Rectal smooth muscle tissue (tissue), 1 donor: ENCODE measurements around the gene EGR2.
"Not testable (repeated sequence)": the region's sequence is repeated elsewhere in the genome, so short reads cannot be mapped to it uniquely, and the experiment has no call there.

Source experiments
- H3K27ac ChIP-seq: one replicate; pipeline ENCODE4 v1.7.0; 2013; ENCODE audit warnings: low read depth, low read length, inconsistent platforms
- H3K27me3 ChIP-seq: one replicate; pipeline ENCODE4 v1.7.0; 2013; ENCODE audit warnings: low read length; ENCODE audit not compliant: control insufficient read depth, insufficient read depth
- H3K36me3 ChIP-seq: one replicate; pipeline ENCODE4 v1.7.0; 2013; ENCODE audit warnings: low read length; ENCODE audit not compliant: control insufficient read depth, insufficient read depth
- H3K4me1 ChIP-seq: one replicate; pipeline ENCODE4 v1.7.0; 2013; ENCODE audit warnings: low read length; ENCODE audit not compliant: control insufficient read depth, insufficient read depth
- H3K4me3 ChIP-seq: one replicate; pipeline ENCODE4 v1.7.0; 2013; ENCODE audit warnings: low read length
- H3K9ac ChIP-seq: one replicate; pipeline ENCODE4 v1.7.0; 2013; ENCODE audit warnings: low read length

EGR2 gene

GRCh38 chr10:62804356-62805230 lies 11.6 kb downstream of the EGR2 start, which contains the start of gene ADO:
ADO (plus strand) TSS chr10:62804720; CDS start chr10:62805060, 340 bp downstream.
- peaks cover 20% of the 10 kb centered on the region for H3K4me1 ChIP-seq
- peak within 1 kb of the TSS; percentile 92 for H3K9ac ChIP-seq
- peak within 1 kb of the TSS; percentile 97 for H3K27ac ChIP-seq
- no peaks in the 10 kb centered on the region for H3K36me3 ChIP-seq
- H3K4me3 ChIP-seq, result peak within 1 kb of the TSS; percentile 96
- H3K27me3 ChIP-seq, result no peaks in the 10 kb centered on the region

DNA sequence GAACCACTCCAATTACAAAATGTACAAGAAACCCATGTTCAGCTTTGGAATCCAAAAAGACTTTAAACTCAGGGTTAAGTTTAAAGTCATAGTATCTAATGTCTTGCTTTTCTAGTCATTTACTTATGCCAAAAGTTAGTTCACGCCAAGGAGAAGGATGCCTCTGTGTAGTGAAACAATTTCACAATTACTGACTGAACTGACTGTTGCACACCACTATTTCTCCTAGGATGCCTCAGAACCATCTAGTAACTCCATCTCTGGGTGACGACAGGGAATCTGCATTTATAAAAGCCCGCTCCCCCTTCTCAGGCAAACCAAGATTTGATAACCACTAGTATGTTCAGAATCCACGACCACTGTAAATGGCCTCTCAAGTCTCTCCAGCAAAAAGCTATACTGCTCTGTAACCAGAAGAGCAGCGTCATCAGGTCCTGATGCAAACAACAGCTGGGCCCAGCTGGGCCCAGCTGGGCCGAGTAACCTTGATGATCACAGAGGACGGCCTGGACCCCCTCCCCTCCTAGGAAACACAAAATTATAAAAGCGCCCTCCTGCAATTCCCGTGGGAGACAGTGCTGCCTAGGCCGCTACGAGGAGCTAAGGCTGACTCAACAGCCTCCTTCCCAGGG lies 12.3 kb downstream of the EGR2 start:
- H3K27me3 ChIP-seq, result no peaks in the 10 kb centered on the region
- peak overlapping the region; percentile 96 for H3K4me3 ChIP-seq
- H3K9ac ChIP-seq, result peak overlapping the region; percentile 92
- H3K4me1 ChIP-seq, result peaks cover 20% of the 10 kb centered on the region
- H3K27ac ChIP-seq, result peak overlapping the region; percentile 97
- no peaks in the 10 kb centered on the region for H3K36me3 ChIP-seq

DNA sequence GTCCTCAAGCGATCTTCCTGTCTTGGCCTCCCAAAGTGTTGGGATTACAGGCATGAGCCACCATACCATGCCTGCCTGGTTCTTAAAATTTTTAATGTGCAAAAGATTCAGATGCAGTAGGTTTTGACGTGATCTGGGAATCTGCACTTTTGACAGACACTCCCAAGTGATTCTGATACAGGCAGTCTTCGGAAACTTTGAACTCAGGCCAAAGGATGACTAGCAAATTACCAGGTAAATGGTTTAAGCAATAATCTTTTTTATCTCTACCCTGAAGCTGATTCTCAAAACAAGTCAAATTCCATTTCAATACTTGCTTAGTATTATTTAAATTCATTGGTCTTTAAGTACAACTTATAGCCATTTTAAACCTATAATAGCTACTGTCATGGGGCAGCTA lies 14.3 kb downstream of the EGR2 start:
- Histone ChIP-seq H3K9ac (no peak overlapping the region), H3K4me1 (peaks cover 14% of the 10 kb centered on the region), H3K36me3 (no peaks in the 10 kb centered on the region), H3K27ac (no peak overlapping the region), H3K4me3 (no peak overlapping the region), H3K27me3 (no peaks in the 10 kb centered on the region)

DNA sequence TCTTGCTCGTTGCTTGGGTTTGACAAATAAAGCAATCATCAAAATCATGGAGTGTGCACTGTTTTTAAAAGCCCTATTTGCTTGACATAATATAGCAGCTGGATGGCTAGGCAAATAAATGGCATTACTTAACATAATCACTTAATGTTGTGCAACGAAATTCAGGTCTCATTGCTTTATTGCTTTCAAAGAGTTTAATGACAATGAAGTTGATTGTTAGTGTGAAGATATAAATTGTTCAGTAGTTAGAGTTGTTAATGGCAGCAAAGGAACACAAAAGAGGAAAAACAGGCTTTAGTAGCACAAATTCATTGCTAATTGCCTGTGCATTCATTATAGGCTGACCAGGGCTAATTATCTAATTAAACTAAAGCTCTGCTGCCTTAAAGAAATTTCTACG lies 19.3 kb downstream of the EGR2 start:
- Histone ChIP-seq H3K4me1 (no peaks in the 10 kb centered on the region), H3K4me3 (no peak overlapping the region), H3K27ac (no peak overlapping the region), H3K27me3 (no peaks in the 10 kb centered on the region), H3K9ac (no peak overlapping the region), H3K36me3 (no peaks in the 10 kb centered on the region)

- no peaks in the 10 kb centered on the region for H3K27me3 ChIP-seq
- H3K27ac ChIP-seq, result no peak overlapping the region
- H3K9ac ChIP-seq, result no peak overlapping the region
- no peaks in the 10 kb centered on the region for H3K36me3 ChIP-seq
- H3K4me1 ChIP-seq, result no peaks in the 10 kb centered on the region
- no peak overlapping the region for H3K4me3 ChIP-seq
These were observed 20.4 kb downstream of the EGR2 start for GRCh38 chr10:62795762-62796161.

DNA sequence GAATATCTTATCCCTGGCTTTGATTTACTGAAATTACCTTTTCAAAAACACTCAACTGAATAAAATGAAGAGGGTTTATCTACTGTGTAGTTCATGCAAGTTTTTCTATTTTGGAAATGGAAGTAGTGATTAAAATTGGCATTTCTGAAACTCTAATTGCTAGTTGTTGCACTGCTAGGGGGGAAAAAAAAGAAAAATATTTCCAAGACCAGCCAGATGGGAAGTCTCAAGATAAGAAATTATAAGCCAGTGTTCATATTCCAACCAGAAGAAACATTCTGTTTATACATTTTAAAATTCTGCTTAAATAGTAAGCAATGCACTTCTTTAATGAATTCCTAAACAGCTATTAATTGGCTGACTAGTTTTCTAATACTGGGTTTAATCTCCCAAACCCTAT lies 21.1 kb downstream of the EGR2 start:
- Histone ChIP-seq H3K27me3 (no peaks in the 10 kb centered on the region), H3K27ac (no peak overlapping the region), H3K36me3 (no peaks in the 10 kb centered on the region), H3K9ac (no peak overlapping the region), H3K4me1 (no peaks in the 10 kb centered on the region), H3K4me3 (no peak overlapping the region)

GRCh38 chr10:62794306-62794705 lies 21.9 kb downstream of the EGR2 start:
- H3K9ac ChIP-seq, result no peak overlapping the region
- H3K36me3 ChIP-seq, result no peaks in the 10 kb centered on the region
- no peak overlapping the region for H3K4me3 ChIP-seq
- no peaks in the 10 kb centered on the region for H3K27me3 ChIP-seq
- H3K4me1 ChIP-seq, result no peaks in the 10 kb centered on the region
- H3K27ac ChIP-seq, result no peak overlapping the region

GRCh38 chr10:62792261-62792660 lies 23.9 kb downstream of the EGR2 start:
- Histone ChIP-seq H3K27ac (no peak overlapping the region), H3K27me3 (no peaks in the 10 kb centered on the region), H3K36me3 (no peaks in the 10 kb centered on the region), H3K9ac (no peak overlapping the region), H3K4me1 (no peaks in the 10 kb centered on the region), H3K4me3 (no peak overlapping the region)

- Histone ChIP-seq H3K4me3 (no peak overlapping the region), H3K36me3 (no peaks in the 10 kb centered on the region)
These were observed 25.6 kb downstream of the EGR2 start for GRCh38 chr10:62790571-62790970.

GRCh38 chr10:62790019-62790555 lies 26.1 kb downstream of the EGR2 start:
- H3K4me1 ChIP-seq, result no peaks in the 10 kb centered on the region
- H3K27ac ChIP-seq, result no peak overlapping the region
- H3K27me3 ChIP-seq, result no peaks in the 10 kb centered on the region
- H3K9ac ChIP-seq, result no peak overlapping the region
- no peak overlapping the region for H3K4me3 ChIP-seq
- H3K36me3 ChIP-seq, result no peaks in the 10 kb centered on the region

More at GRCh38 chr10:62790571-62790970, 25.6 kb downstream of the EGR2 start:
- Histone ChIP-seq H3K27ac (no peak overlapping the region), H3K9ac (no peak overlapping the region), H3K4me1 (no peaks in the 10 kb centered on the region), H3K27me3 (no peaks in the 10 kb centered on the region)

DNA sequence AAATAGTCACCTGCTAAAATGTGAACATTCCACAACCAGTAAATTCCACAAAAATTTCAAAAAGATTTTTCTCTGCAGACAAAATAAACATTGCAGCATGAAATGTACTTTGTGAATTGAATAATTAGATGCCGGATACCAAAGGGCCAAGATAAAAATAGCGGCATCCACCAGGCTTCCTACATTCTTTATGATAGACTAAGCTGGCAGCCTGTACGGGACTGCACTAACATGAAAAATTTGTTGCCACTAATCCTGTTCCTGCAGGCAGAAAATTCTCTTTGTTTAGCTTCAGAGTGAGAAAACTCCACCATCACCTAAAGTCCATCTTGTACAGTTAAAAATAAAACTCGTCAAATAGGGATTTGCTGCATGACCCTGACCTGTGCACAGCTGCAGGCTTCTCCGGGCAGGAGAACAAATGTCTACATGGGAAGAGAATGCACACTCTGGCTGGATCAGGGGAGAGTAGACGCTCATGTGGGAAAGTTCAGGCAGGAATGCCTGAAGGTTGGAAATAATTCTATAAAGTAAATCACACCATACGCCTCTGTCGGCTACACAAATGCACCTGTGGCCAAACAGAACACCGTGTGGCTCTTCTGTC lies 27.2 kb downstream of the EGR2 start:
- Histone ChIP-seq H3K9ac (no peak overlapping the region), H3K27ac (no peak overlapping the region), H3K4me1 (no peaks in the 10 kb centered on the region), H3K27me3 (no peaks in the 10 kb centered on the region), H3K4me3 (no peak overlapping the region), H3K36me3 (no peaks in the 10 kb centered on the region)

DNA sequence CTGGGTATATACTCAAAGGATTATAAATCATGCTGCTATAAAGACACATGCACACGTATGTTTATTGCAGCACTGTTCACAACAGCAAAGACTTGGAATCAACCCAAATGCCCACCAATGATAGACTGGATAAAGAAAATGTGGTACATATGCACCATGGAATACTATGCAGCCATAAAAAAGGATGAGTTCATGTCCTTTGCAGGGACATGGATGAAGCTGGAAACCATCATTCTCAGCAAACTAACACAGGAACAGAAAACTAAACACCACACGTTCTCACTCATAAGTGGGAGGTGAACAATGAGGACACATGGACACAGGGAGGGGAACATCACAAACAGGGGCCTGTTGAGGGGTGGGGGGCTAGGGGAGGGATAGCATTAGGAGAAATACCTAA lies 27.9 kb downstream of the EGR2 start:
- H3K4me3 ChIP-seq, H3K27ac ChIP-seq, H3K9ac ChIP-seq, H3K27me3 ChIP-seq, H3K4me1 ChIP-seq, H3K36me3 ChIP-seq: not testable (repeated sequence)
